Endothelial cell of umbilical vein (primary cell): ENCODE results near the gene SAA2.

Source experiments
- CTCF ChIP-seq, 2 donors: IDR thresholded peaks; 1 replicate in 1 of 2; 2 replicates in 1 of 2; pipeline ENCODE4 v1.5.1; 2011; ENCODE audit warnings: low read length in 2 of 2, mild to moderate bottlenecking in 2 of 2, moderate library complexity in 2 of 2, control low read depth in 1 of 2, inconsistent platforms in 1 of 2, low read depth in 1 of 2; ENCODE audit not compliant: insufficient read depth in 1 of 2; ENCODE audit errors: extremely low read depth in 1 of 2
- EZH2 ChIP-seq: IDR thresholded peaks from 2 replicates; pipeline ENCODE4 v1.6.1; 2012; ENCODE audit warnings: borderline replicate concordance, low read depth, mild to moderate bottlenecking, moderate library complexity, low read length, inconsistent platforms; ENCODE audit not compliant: severe bottlenecking
- FOS ChIP-seq: IDR thresholded peaks from 2 replicates; pipeline ENCODE4 v1.6.1; 2011; ENCODE audit warnings: mild to moderate bottlenecking, low read length, moderate library complexity, borderline replicate concordance; ENCODE audit not compliant: insufficient read depth
- JUN ChIP-seq: IDR thresholded peaks from 2 replicates; pipeline ENCODE4 v1.6.1; 2011; ENCODE audit warnings: borderline replicate concordance, low read depth; ENCODE audit not compliant: insufficient read length, insufficient read depth
- MAX ChIP-seq: IDR thresholded peaks from 2 replicates; pipeline ENCODE4 v1.6.1; 2011; ENCODE audit not compliant: insufficient read depth, insufficient read length
- MYC ChIP-seq: IDR thresholded peaks from one replicate; pipeline ENCODE4 v1.6.1; 2011; ENCODE audit warnings: mild to moderate bottlenecking, low read depth, low read length
- POLR2A ChIP-seq: IDR thresholded peaks from 2 replicates; pipeline ENCODE4 v1.6.1; 2012; ENCODE audit warnings: low read depth, mild to moderate bottlenecking, control low read depth, low read length
- POLR2AphosphoS5 ChIP-seq: IDR thresholded peaks from 2 replicates; pipeline ENCODE4 v1.6.1; 2012; ENCODE audit warnings: low read depth, mild to moderate bottlenecking, control low read depth, low read length, moderate library complexity; ENCODE audit not compliant: insufficient read depth

GRCh38 chr11:18248561-18248960, at the start of gene SAA2:
- no peak for TF ChIP-seq POLR2A
- no peak for TF ChIP-seq CTCF (IDR thresholded peaks at IDR 0.05; ENCODE audit: extremely low read depth in 1 of 2, insufficient read depth in 1 of 2, low read depth in 1 of 2, low read length in 2 of 2)
- TF ChIP-seq POLR2AphosphoS5, result no peak
- no peak for TF ChIP-seq MAX
- TF ChIP-seq EZH2, result no peak
- no peak for TF ChIP-seq JUN
- TF ChIP-seq MYC, result no peak
- no peak for TF ChIP-seq FOS
